GM19455 (cell line): ENCODE measurements around the gene DECR2.
"Not testable (repeated sequence)": the region's sequence is repeated elsewhere in the genome, so short reads cannot be mapped to it uniquely, and the experiment has no call there.

Experiments used
- ATAC-seq: cut with Tn5 transposase; IDR thresholded peaks from one replicate; pipeline ENCODE4 v1.9.1; 2021; ENCODE audit not compliant: unreplicated experiment

The DECR2 gene, protein sequence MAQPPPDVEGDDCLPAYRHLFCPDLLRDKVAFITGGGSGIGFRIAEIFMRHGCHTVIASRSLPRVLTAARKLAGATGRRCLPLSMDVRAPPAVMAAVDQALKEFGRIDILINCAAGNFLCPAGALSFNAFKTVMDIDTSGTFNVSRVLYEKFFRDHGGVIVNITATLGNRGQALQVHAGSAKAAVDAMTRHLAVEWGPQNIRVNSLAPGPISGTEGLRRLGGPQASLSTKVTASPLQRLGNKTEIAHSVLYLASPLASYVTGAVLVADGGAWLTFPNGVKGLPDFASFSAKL

DNA sequence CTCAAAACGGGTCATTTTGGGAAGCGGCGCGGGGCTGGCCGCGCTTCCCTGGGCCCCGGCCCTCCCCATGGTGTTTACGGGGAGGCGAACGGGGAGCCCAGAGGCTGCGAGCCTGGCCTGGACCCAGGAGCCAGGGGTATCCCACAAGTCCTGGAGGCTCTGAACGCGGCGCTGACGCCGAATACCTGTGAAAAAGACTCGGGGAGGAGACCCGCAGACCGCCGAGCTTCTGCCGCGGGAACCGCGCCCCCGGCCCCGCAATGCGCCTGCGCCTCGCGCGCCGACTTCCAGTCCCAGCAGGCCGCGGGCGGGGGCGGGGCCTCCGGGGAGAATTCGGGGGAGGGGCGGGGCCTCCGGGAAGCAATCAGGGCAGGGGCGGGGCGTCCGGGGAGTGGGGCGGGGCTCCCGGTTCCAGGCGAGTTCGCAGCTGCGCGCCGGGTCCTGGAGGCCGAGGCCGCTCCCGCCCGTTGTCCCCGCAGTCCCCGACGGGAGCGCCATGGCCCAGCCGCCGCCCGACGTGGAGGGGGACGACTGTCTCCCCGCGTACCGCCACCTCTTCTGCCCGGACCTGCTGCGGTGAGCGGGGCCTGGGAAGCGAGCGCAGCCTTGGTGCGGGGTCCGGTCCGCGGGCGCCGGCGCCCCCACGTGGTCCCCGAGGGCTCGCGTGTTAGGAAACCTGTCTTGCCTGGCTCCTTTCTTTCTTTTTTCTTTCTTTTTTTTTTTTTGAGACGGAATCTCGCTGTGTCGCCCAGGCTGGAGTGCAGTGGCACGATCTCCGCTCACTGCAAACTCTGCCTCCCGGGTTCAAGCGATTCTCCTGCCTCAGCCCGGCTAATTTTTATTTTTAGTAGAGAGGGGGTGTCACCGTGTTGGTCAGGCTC lies at the start of gene DECR2:
DECR2 (plus strand) TSS at position 418 of the 881 bp plus-strand sequence; CDS start at position 497, 79 bp downstream.
- ATAC-seq = peak; percentile 58

DNA sequence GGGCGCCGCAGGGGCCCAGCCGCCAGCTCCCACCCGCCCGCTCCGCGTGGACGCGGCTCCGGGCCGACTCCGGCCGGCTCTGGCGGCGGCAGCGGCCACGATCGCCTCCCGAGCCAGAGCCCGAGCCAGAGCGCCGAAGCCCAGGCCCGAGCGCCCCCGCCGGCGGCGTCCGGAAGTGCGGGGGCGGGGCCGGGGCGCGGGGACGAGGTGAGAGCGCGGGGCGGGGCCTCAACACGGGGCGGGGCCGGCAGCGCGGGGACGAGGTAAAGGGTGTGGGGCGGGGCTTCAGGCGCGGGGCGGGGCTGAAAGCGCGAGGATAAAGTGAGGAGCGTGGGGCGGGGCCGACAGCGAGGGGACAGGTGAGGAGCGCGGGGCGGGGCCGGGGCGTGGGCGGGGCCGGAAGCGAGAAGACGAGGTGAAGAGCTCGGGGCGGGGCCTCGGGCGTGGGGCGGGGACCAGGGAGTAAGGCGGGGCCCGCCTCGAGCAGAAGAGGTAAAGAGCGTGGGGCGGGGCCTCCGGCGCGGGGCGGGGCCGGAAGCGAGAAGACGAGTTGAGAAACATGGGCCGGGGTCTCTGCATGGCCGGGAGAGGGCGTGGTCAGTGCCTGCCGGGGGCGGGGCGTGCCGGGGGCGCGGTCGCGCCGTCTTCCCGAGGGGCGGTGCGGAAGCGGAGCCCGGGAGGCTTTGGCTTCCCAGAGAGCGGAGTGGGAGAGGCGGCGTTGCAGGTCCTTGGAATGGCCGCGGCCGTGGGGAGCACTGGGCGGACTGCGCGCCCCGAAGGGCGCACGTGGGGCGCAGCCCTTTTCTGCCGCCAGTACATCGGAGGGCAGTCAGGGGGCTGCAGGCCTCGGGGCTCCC lies 48.9 kb upstream of the DECR2 start, which contains the start of gene AXIN1:
AXIN1 (minus strand) TSS at position 177 of the 857 bp plus-strand sequence. CDS start 5,698 bp downstream, outside the sequence.
- ATAC-seq = peak; percentile 51

DNA sequence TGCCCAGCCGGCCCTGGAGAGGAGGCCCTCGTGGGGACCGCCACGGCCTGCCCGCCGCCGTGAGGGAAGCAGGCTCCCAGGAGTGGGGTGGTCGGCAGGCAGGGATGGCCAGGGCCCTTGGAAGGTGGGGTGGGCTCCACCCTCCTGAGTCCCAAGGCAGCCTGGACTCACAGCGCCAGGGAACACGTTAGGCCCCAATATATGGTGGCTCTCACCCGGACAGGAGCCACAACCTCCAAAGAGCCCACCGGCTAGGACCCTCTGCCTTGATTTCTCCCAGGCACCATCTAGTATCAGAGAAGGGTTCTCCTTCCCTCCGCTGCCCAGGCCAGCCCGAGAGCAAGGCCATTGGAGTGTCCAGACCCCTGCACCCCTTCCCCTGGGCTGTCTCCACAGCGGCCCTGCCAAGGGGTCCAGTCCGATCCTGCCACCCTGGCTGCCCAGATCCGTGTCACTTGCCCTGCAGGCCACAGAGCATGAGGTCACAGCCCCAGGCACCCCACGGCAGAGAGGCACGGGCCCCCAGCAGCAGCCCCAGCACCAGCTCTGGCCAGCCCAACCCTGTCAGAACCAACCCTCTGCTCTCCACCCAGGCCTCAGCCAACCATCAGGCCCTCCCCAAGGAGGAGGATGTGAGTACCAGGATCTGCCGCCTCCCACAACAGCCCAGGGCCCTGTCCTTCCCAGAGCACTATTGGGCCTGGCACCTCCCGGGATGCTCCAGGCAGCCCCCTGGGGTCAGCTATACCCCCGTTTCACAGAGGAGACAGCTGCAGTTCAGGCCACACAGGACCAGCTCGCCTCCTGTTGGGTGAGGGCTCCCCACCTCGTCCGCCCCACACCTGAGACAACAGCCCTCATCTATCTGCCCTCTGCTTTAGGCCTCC lies 48.0 kb upstream of the DECR2 start:
- peak; percentile 8 for ATAC-seq

DNA sequence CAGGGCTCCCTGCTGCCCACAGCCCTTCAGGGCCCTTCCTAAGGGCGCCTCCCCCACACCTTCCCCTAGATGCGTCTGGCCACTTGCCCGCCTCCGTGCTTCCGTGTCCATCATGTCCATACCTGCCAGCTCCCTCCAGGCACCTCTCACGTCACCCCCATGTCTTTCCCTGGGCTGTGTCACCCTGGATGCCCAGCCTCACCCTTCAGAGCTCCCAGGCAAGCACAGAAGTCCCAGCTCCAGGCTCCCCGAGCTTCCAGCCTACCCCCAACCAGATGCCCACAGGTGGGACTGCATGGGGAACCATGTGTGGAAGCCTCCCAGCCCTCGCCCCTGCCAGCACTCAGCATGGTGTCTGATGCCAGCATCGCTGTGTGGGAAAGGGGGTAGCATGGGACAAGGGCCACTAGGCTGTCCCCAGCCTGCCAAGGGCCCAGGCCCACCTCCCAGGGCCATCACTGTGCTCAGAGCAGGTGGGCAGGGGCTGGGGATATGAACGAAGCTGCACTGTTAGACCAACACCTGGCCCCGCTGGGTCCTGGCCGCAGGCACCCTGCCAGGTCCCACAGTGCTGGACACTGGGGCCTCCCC lies 47.3 kb upstream of the DECR2 start:
- no peak for ATAC-seq

DNA sequence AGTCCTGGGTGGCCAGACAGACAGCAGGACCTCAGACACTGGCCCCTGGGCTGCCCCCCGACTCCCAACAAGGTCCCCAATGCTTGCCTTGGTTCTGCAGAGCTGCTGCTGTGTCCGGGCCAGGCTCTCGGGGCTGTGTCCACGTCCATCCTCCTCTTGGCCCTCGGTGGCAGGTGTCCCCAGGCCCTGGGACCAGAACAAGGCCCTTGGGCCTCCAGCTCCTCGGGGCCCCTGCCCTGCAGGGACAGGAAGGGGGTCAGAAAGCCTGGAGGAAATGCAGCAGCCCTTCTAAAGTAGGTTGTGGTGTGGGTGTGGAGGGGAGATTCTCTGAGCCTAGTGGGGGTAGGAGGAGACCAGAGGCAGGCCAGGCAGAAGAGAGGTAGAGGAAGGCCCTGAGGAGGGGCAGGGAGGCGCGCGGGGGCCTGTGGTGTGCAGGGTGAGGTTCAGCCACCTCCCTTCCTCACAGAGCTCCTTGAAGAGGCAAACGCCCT lies 46.7 kb upstream of the DECR2 start:
- ATAC-seq = no peak

DNA sequence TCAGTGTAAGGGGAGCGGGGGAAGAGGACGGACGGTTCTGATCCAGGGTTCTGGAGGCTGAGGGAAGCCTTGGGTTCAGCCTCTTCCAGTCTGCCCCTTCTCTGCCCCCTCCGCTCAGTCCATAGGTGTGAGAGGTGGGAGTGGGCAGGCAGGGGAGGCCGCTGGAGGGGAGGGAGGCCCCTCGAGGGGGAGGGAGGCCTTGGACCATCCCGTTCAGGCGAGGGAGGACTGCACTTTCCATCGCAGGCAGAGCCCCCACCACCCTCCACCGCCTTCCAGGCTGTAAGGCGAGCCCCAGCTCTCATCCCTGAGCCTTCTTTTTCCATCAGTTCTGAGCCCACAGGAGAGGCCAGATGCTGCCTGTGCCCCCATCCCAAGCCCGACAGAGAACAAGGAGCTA lies 44.9 kb upstream of the DECR2 start:
- no peak for ATAC-seq

DNA sequence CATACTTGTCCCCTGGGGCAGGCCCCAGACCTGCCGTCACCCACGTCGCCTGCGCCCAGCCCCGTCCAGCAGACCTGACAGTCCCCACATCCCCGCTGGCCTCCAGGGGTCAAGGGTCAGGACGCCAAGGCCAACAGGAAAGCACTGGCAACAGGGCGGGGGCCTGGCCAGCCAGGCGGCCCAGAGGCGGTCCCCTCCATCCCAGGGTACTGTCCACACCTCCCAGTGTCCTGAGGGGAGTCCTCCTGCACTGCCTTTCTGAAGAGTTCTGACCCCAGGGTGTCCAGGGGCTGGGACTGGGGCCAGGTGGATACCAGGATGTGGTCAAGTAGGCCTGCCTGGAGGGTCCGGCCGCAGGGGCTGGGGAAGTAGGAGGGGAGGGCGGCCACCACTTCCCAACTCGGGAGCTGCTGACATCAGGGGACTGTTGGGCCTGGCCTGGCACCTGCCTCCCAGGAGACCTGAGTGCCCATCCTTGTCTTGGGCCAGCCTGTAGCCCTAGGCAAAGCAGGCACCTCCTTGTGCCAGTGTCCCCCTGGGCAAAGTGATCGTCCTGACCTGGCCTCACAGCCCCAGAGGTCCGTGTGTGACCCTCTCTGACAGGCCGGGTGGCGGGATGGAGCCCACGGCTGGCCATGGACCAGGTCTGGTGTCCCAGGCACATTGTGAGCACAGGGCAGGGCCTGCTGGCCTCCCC lies 42.5 kb upstream of the DECR2 start:
- no peak for ATAC-seq

DNA sequence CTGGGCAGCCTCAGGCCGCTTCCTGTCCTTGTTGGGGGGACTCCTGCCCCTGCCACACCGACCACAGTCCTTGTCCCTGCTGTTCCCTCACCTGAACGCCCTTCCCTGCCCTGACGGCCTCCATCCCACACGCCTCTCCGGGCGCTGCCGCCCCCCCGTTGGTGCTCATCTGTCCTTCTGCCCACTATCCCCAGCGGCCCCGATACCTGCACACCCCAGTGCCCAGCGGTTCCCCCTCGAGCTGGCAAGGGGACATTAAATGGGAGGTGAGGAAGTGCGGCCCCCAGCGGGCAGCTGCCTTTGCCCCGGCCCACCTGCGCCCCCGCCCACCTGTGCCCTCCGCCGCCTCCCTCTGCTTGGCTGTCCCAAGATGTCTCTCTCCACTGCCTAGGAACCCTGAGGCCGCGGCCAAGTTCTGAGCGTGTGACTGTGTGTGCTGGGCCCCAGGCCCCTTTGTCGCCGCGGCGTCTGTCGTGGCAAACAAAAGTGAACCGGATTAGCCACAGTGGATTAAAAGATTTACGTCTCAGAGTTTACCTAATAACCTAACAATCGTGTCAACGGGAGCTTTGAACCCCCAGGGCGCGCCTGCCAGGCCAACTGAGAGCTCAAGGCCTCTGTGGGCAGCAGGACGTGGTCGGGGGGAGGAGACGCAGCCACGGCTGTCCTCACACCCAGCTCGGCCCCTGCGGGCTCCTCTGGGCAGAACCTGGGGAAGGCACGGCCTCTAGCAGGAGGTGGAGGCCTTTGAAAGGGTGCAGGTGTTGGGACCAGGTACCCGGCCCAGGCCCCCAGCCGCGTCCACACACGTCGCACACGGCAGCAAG lies 41.6 kb upstream of the DECR2 start:
- no peak for ATAC-seq

DNA sequence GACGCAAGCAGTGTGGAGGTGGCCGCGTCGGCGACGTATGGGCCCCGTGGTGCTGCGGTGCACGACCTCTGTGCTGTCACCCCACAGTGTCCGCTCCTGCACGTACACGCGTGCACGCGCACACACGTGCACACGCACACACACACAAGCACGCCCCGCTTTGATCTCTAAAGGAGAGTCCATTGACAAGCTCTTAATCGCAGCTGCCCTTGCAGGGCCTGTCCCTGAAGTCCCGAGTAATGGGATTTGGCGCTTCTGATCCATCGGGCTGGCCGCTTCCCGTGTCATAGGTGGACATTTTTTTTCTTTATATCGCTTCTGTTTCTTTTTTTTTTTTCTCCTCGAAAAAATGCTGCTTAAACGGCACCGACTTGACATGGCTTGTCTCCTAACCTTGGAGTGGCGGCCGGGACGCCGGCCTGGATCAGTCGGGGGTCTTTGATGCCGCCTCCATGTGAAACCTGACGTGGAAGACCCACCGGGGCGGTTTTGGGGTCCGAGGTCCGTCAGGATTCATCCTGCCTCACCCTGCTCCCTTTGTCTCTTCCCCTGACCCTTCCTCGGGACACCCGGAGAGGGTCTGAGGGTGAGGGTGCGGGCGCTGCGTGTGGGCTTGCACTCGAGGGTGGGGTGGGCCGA lies 40.9 kb upstream of the DECR2 start:
- ATAC-seq = no peak

DNA sequence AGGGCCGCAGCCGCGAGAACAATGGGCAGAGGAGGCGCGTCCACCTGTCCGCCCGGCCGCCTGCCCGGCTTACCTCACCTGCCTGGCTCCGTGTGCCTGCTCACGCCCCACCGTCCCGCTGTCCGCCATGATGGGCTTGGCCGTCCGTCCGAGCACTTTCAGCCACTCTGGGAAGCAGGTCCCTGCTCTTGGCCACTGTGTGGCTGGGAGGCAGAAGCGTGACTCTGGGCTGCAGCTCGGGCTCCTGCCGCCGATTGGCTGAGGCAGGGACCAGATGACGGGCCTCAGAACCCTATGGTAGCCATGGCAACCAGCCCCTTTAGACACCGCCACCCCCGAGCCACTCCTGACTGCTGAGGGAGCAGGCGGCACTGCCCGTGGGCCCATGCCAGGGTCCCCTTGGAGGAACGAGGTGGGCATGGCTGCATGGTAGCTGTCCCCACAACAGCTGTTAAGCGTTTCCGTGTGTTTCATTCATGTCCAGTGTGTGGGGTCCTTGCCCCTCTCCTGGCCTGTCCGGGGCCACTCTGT lies 40.3 kb upstream of the DECR2 start:
- no peak for ATAC-seq

DNA sequence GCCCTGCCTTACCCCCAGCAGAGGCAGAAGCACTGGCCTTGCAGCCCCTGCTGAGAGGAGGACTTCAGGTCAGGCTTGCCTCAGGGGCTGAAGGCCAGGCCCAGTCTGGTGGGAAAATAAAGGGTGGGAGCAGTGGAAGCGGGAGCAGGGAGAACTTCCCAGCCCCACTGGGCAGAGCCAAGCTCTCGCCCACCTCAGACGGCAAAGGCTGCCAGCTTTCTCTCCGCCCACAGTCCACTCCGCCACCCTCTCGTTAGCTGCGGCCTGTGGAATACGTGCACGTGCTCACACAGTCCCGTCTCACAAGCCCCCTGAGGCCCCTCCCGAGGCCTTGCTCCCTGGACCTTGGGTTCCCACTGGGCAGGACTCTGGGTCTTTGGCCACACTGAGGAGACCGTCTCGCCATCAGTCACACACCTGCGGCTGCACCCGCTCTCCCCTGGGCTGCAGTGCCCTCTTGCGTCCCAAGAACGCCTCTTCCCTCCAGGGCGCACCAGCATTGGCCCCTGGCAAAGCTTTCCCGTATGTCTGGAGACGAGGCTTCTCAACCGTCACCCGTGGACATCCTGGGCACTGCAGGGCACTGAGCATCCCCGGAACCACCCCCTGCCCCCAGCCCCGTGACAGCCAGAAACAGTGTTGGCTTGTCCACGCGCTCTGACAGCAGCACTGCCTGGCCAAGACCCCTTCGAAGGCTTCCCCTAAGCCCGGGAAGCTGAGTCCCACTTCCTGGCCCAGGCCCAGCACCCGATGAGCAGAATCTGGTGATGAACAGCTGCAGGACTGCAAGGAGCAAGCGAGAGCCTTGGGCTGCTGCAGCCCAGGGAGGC lies 39.6 kb upstream of the DECR2 start:
- no peak for ATAC-seq

DNA sequence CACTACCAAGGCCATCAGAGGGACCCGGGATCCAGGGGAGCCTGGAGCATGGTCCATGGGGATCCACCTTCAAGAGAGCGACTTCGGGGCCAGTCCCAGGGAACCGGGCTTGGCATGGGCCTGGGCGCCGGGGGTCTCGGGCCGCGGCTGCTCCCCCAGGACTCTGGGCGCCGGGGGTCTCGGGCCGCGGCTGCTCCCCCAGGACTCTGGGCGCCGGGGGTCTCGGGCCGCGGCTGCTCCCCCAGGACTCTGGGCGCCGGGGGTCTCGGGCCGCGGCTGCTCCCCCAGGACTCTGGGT lies 39.0 kb upstream of the DECR2 start:
- ATAC-seq = not testable (repeated sequence)

DNA sequence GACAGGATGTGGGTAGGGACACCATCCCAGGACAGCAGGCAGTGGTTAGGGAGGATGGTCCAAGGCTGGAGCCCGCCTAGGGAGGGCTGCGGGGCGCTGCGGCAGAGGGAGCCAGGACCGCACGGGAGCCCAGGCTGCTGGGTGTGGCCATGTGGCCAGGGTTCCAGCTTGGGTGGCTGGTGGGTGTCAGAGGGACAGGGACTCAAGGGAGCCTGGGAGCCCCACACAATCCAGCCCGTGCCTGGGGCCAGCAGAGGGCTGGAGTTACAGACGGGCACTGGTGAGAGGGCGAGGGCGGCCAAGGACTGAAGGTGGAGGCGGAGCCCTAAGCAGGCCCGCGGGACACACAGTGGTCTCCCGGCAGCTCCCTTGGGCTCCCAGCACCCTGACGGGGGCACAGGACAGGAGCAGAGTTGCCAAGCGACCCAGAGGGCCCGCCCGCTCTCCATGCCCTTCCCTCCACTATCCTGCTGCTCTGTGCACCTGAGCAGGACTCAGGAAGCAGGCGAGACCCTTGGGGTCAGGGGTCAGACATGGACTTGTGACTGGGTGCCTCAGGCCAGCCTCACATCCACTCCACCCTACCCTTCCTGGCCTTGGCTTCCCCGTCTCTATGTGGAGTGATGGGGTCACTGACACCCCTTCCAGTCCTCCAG lies 38.4 kb upstream of the DECR2 start:
- no peak for ATAC-seq

DNA sequence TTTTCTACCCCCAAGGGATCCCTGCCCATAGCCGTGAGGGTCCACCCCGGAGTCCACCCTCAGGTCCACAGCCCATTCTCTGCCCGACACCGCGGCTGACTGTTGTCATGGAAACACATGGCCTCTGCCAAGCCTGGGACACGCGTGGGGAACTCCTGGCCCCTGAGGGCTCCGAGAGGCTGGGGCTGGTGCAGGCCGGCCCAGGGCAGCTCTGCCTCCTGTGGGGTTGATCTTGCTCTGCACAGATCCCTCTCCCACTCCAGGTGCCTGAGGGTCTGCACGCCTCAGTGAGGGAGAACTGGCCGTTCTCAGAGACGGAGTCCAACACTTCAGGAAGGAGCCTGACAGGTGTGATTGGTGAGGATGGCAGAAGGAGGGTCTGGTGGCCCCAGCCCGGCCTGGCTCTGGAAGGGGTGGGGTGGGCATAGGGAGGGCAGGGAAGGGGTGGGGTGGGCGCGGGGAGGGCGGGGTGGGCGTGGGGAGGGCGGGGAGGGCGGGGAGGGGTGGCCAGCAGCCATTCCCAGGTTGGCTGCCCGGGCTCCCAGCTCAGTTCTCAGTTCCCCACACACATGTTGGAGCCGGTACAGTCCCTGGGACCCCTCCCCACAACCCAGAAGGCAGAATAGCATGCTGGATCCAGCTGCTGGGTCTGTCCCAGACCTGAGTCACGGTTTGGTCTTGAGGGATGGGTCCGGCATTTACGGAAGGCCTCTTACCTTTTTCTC lies 37.8 kb upstream of the DECR2 start:
- no peak for ATAC-seq
